ENCODE data around the gene KANK2. TPM values are rescaled to one million over a fixed set of nuclear protein-coding genes. Genes with fewer than 3 reads are reported as not detected.
A peak's percentile ranks its signal among the peaks of the same experiment; 100 is the strongest.

The KANK2 gene
- total and polyA plus RNA-seq, 2 of the 8 experiments (the other 6 are each of a cell fraction or from before 2014, with no cell fraction given): 25.2 to 42.3 TPM

DNA sequence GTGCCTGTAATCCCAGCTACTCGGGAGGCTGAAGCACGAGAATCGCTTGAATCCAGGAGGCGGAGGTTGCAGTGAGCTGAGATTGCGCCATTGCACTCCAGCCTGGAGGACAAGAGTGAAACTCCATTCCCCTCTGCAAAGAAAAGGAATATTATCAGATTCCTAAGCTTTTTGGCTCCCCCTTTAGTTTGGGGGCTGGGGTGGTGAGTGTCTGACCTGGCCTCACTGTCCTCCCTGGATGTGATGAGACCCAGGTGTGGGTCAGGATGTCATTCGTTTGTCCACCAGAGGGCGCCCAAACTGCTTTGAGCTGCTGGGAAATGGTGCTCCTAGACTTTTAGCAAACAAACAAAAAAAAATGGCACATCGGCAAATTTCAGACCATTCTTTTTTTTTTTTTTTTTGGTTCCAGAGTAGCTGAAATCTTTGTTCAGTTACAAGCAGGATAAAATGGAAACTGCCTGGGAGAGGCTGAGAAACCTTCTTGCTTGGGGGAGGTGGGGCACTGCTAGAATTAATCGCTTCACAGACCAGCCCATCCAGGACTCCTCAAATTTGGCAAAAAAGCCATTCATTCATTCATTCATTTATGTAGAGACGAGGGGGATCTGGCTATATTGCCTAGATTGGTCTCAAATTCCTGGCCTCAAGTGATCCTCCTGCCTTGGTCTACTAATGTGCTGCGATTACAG is 71.2 kb downstream of the KANK2 start:
- ChIA-PET POLR2A (ENCODE audit: partially characterized antibody) (interaction anchor here (0.6 to 1.0 kb wide), 6 partner anchors 10 to 84 kb away, joined by 3 to 4 read pairs (median 3); partner anchors contain the start of gene LDLR), CTCF (ENCODE audit: partially characterized antibody) (interaction anchor here (0.6 to 3.1 kb wide), 41 partner anchors 10 to 823 kb away, joined by 3 to 21 read pairs (median 4); partner anchors contain the start of gene SPC24)
- no peak overlapping the region for H2BK15ac ChIP-seq (ENCODE audit: low read length)
- no peak overlapping the region for H3K56ac ChIP-seq (replicated peaks; ENCODE audit: insufficient read length, low read depth, low read length)
- no peak overlapping the region for H4K8ac ChIP-seq (ENCODE audit: extremely low read depth, insufficient read depth, low read length)
- H2BK12ac ChIP-seq (ENCODE audit: low read depth, low read length): no peak overlapping the region
- H2AFZ ChIP-seq (ENCODE audit: low read length): no peak overlapping the region
- no peaks in the 10 kb centered on the region for H3K9me3 ChIP-seq (ENCODE audit: insufficient read depth in 2 of 2, low read depth in 1 of 2, low read length in 1 of 2)
- no peaks in the 10 kb centered on the region for H3K23me2 ChIP-seq (ENCODE audit: low read depth, low read length)
- H3K27me3 ChIP-seq (replicated peaks in 1 of 4; ENCODE audit: control insufficient read depth in 3 of 4, extremely low read depth in 1 of 4, insufficient read depth in 3 of 4, low read length in 3 of 4): no peaks in the 10 kb centered on the region
- 75% methylated on average over 11 of the region's 11 CpGs; no CpG with 5 or more reads in 1 of the 2 experiments for WGBS, 2 experiments (ENCODE audit: extremely low coverage in 1 of 2, insufficient coverage in 1 of 2, insufficient read length in 1 of 2, insufficient replicate concordance in 2 of 2, low coverage in 1 of 2, low lambda C conversion rate in 2 of 2, missing lambda C conversion rate in 1 of 2)
- no peak overlapping the region for H3K14ac ChIP-seq (ENCODE audit: insufficient read length)
- H4K91ac ChIP-seq (replicated peaks; ENCODE audit: insufficient read length, low read length): no peak overlapping the region
- H3K79me1 ChIP-seq (ENCODE audit: low read depth, low read length): no peaks in the 10 kb centered on the region
- no peak overlapping the region for H3K4me2 ChIP-seq (ENCODE audit: insufficient read depth in 1 of 2, low read depth in 2 of 2, low read length in 2 of 2)
- no peak overlapping the region for H3K18ac ChIP-seq (ENCODE audit: extremely low read depth, low read length)
- no peak overlapping the region for H4K5ac ChIP-seq (ENCODE audit: insufficient read length, low read depth, low read length)
- no peak overlapping the region for H2BK20ac ChIP-seq (ENCODE audit: low read length)
- H3K4ac ChIP-seq (replicated peaks; ENCODE audit: insufficient read length, low read depth, low read length): no peak overlapping the region
- 0 out of 2 replicates have a peak overlapping the region, but pooled peaks have one; percentile 22 for H3K27ac ChIP-seq (ENCODE audit: low read depth, low read length)
- no peak overlapping the region for H2AK5ac ChIP-seq (ENCODE audit: low read depth, low read length)
- H3K4me1 ChIP-seq (replicated peaks in 1 of 4; ENCODE audit: control insufficient read depth in 3 of 4, insufficient read depth in 4 of 4, low read length in 3 of 4): no peaks in the 10 kb centered on the region
- H3K9ac ChIP-seq (replicated peaks in 1 of 4; ENCODE audit: extremely low read depth in 1 of 4, low read depth in 3 of 4, low read length in 3 of 4): no peak overlapping the region
- H2BK5ac ChIP-seq (ENCODE audit: low read depth, low read length): no peak overlapping the region
- no peak for FAIRE-seq
- no peak overlapping the region for H2BK120ac ChIP-seq (replicated peaks; ENCODE audit: low read depth, low read length)
- H3K36me3 ChIP-seq (ENCODE audit: control insufficient read depth in 2 of 4, insufficient read depth in 4 of 4, low read length in 3 of 4): peaks cover 32 to 89% (median 63%) of the 10 kb centered on the region in 4 experiments
- DNase-seq (ENCODE audit: low read depth in 1 of 2, low spot score in 2 of 2): peak in 1 of 2 experiments; percentile 91
- peaks cover 6 to 10% of the 10 kb centered on the region in 2 experiments for H4K20me1 ChIP-seq (replicated peaks in 1 of 2; ENCODE audit: control insufficient read depth in 1 of 2, insufficient read depth in 2 of 2, low read length in 2 of 2)
- no peaks in the 10 kb centered on the region for H3K79me2 ChIP-seq (ENCODE audit: control insufficient read depth in 1 of 2, insufficient read depth in 2 of 2, low read length in 2 of 2)
- no peak overlapping the region for H3K23ac ChIP-seq (ENCODE audit: insufficient read length)
- no peak overlapping the region for H3K4me3 ChIP-seq (ENCODE audit: extremely low read depth in 1 of 4, insufficient read depth in 2 of 4, low read depth in 3 of 4, low read length in 4 of 4)
- TF ChIP-seq CHD1 (IDR thresholded peaks at IDR 0.05; ENCODE audit: low read depth, low read length): no peak
- no peak for TF ChIP-seq KDM1A (IDR thresholded peaks at IDR 0.05; ENCODE audit: borderline replicate concordance, low read length)
- TF ChIP-seq YY1 (IDR thresholded peaks at IDR 0.05; ENCODE audit: low read depth, low read length): 0 out of 2 replicates have a peak, but pooled peaks have one; percentile 46
- no peak for TF ChIP-seq SP1 (IDR thresholded peaks at IDR 0.05; ENCODE audit: low read depth, low read length)
- TF ChIP-seq SUZ12 (IDR thresholded peaks at IDR 0.05; ENCODE audit: low read length): no peak
- TF ChIP-seq MAFK (IDR thresholded peaks at IDR 0.05; ENCODE audit: low read depth, low read length): peak; percentile 72
- peak; percentile 48 to 56 for TF ChIP-seq RAD21 (IDR thresholded peaks at IDR 0.05 in 1 of 2, conservative IDR thresholded peaks at IDR 0.05 in 1 of 2; ENCODE audit: low read depth in 2 of 2, low read length in 2 of 2)
- no peak for TF ChIP-seq KDM4A (IDR thresholded peaks at IDR 0.05; ENCODE audit: low read depth, low read length, severe bottlenecking)
- no peak for TF ChIP-seq BCL11A (IDR thresholded peaks at IDR 0.05; ENCODE audit: low read depth in 2 of 2, low read length in 2 of 2)
- no peak for TF ChIP-seq SIX5 (IDR thresholded peaks at IDR 0.05; ENCODE audit: low read depth, low read length)
- no peak for TF ChIP-seq SRF (IDR thresholded peaks at IDR 0.05; ENCODE audit: low read depth, low read length)

All from H1 (cell line).